IPS-15b (cell line): Measurements from ENCODE around the gene SULT1C3.
"Not testable (repeated sequence)": the region's sequence is repeated elsewhere in the genome, so short reads cannot be mapped to it uniquely, and the experiment has no call there.

Source experiments
- H3K27me3 ChIP-seq: one replicate; pipeline ENCODE4 v1.6.1; 2013; ENCODE audit warnings: low read length; ENCODE audit not compliant: control insufficient read depth, insufficient read depth
- H3K36me3 ChIP-seq: one replicate; pipeline ENCODE4 v1.6.1; 2013; ENCODE audit warnings: low read length; ENCODE audit not compliant: control insufficient read depth, insufficient read depth
- H3K4me1 ChIP-seq: one replicate; pipeline ENCODE4 v1.6.1; 2013; ENCODE audit warnings: mild to moderate bottlenecking, low read length; ENCODE audit not compliant: control insufficient read depth, insufficient read depth
- H3K4me3 ChIP-seq: one replicate; pipeline ENCODE4 v1.5.1; 2013; ENCODE audit warnings: low read depth, low read length
- H3K9ac ChIP-seq: one replicate; pipeline ENCODE4 v1.6.1; 2013; ENCODE audit warnings: low read depth, mild to moderate bottlenecking, low read length
- H3K9me3 ChIP-seq: one replicate; pipeline ENCODE4 v1.6.1; 2013; ENCODE audit warnings: mild to moderate bottlenecking, low read length; ENCODE audit not compliant: control insufficient read depth, insufficient read depth

SULT1C3 gene

GRCh38 chr2:108279468-108279867 is 39.7 kb downstream of the SULT1C3 start:
- no peaks in the 10 kb centered on the region for H3K4me1 ChIP-seq
- H3K4me3 ChIP-seq = no peak overlapping the region
- H3K36me3 ChIP-seq = no peaks in the 10 kb centered on the region
- H3K27me3 ChIP-seq = no peaks in the 10 kb centered on the region
- H3K9me3 ChIP-seq = no peaks in the 10 kb centered on the region
- H3K9ac ChIP-seq = no peak overlapping the region

- no peaks in the 10 kb centered on the region for H3K36me3 ChIP-seq
- no peak overlapping the region for H3K4me3 ChIP-seq
- no peaks in the 10 kb centered on the region for H3K27me3 ChIP-seq
- H3K9ac ChIP-seq = no peak overlapping the region
- H3K4me1 ChIP-seq = no peaks in the 10 kb centered on the region
- no peaks in the 10 kb centered on the region for H3K9me3 ChIP-seq
Measured at GRCh38 chr2:108280466-108280865, 40.7 kb downstream of the SULT1C3 start.

GRCh38 chr2:108284566-108284965 is 44.8 kb downstream of the SULT1C3 start:
- not testable (repeated sequence) for H3K9ac ChIP-seq, H3K36me3 ChIP-seq, H3K9me3 ChIP-seq, H3K4me3 ChIP-seq, H3K27me3 ChIP-seq, H3K4me1 ChIP-seq

GRCh38 chr2:108285616-108286015 is 45.8 kb downstream of the SULT1C3 start:
- no peak overlapping the region for H3K4me3 ChIP-seq
- peaks cover 9% of the 10 kb centered on the region for H3K4me1 ChIP-seq
- H3K9me3 ChIP-seq = no peaks in the 10 kb centered on the region
- no peaks in the 10 kb centered on the region for H3K27me3 ChIP-seq
- no peak overlapping the region for H3K9ac ChIP-seq
- H3K36me3 ChIP-seq = no peaks in the 10 kb centered on the region

- H3K27me3 ChIP-seq = no peaks in the 10 kb centered on the region
- H3K9ac ChIP-seq = no peak overlapping the region
- no peaks in the 10 kb centered on the region for H3K36me3 ChIP-seq
- no peaks in the 10 kb centered on the region for H3K9me3 ChIP-seq
- H3K4me3 ChIP-seq = no peak overlapping the region
- H3K4me1 ChIP-seq = peaks cover 9% of the 10 kb centered on the region
Measured at GRCh38 chr2:108287169-108287568, 47.4 kb downstream of the SULT1C3 start.

GRCh38 chr2:108288534-108289106 is 48.9 kb downstream of the SULT1C3 start, which contains the start of gene SULT1C2:
Gene SULT1C2 (plus strand): TSS chr2:108288895. CDS start chr2:108293668, 4,773 bp downstream.
- H3K9ac ChIP-seq = no peak within 1 kb of the TSS
- H3K36me3 ChIP-seq = no peaks in the 10 kb centered on the region
- no peaks in the 10 kb centered on the region for H3K27me3 ChIP-seq
- H3K4me3 ChIP-seq = peak within 1 kb of the TSS; percentile 37
- H3K9me3 ChIP-seq = no peaks in the 10 kb centered on the region
- peaks cover 9% of the 10 kb centered on the region for H3K4me1 ChIP-seq

- H3K4me1 ChIP-seq = peaks cover 3% of the 10 kb centered on the region
- H3K9me3 ChIP-seq = no peaks in the 10 kb centered on the region
- no peak overlapping the region for H3K9ac ChIP-seq
- H3K27me3 ChIP-seq = no peaks in the 10 kb centered on the region
- no peaks in the 10 kb centered on the region for H3K36me3 ChIP-seq
- H3K4me3 ChIP-seq = no peak overlapping the region
Measured at GRCh38 chr2:108293850-108294249, 54.1 kb downstream of the SULT1C3 start.

- Histone ChIP-seq H3K9ac (no peak overlapping the region), H3K27me3 (no peaks in the 10 kb centered on the region)
Measured at GRCh38 chr2:108297436-108298141, 57.8 kb downstream of the SULT1C3 start.

GRCh38 chr2:108301558-108301957 is 61.8 kb downstream of the SULT1C3 start:
- no peak overlapping the region for H3K4me3 ChIP-seq
- no peak overlapping the region for H3K9ac ChIP-seq
- no peaks in the 10 kb centered on the region for H3K4me1 ChIP-seq
- H3K27me3 ChIP-seq = no peaks in the 10 kb centered on the region
- no peaks in the 10 kb centered on the region for H3K9me3 ChIP-seq
- no peaks in the 10 kb centered on the region for H3K36me3 ChIP-seq

More at GRCh38 chr2:108297436-108298141, 57.8 kb downstream of the SULT1C3 start:
- no peak overlapping the region for H3K4me3 ChIP-seq
- no peaks in the 10 kb centered on the region for H3K4me1 ChIP-seq
- H3K9me3 ChIP-seq = no peaks in the 10 kb centered on the region
- H3K36me3 ChIP-seq = no peaks in the 10 kb centered on the region

GRCh38 chr2:108304975-108305374 is 65.2 kb downstream of the SULT1C3 start:
- H3K4me3 ChIP-seq = no peak overlapping the region
- H3K27me3 ChIP-seq = no peaks in the 10 kb centered on the region
- H3K36me3 ChIP-seq = no peaks in the 10 kb centered on the region
- no peaks in the 10 kb centered on the region for H3K9me3 ChIP-seq
- H3K4me1 ChIP-seq = no peaks in the 10 kb centered on the region
- H3K9ac ChIP-seq = no peak overlapping the region

- no peaks in the 10 kb centered on the region for H3K9me3 ChIP-seq
- H3K27me3 ChIP-seq = no peaks in the 10 kb centered on the region
Measured at GRCh38 chr2:108305901-108306300, 66.1 kb downstream of the SULT1C3 start.

GRCh38 chr2:108309903-108310302 is 70.1 kb downstream of the SULT1C3 start:
- no peaks in the 10 kb centered on the region for H3K4me1 ChIP-seq
- no peaks in the 10 kb centered on the region for H3K9me3 ChIP-seq
- H3K4me3 ChIP-seq = no peak overlapping the region
- no peaks in the 10 kb centered on the region for H3K36me3 ChIP-seq
- no peak overlapping the region for H3K9ac ChIP-seq
- no peaks in the 10 kb centered on the region for H3K27me3 ChIP-seq

More at GRCh38 chr2:108305901-108306300, 66.1 kb downstream of the SULT1C3 start:
- Histone ChIP-seq H3K36me3 (no peaks in the 10 kb centered on the region), H3K4me3 (no peak overlapping the region), H3K4me1 (no peaks in the 10 kb centered on the region), H3K9ac (no peak overlapping the region)
